ENCODE results near the gene MMP15. TPM values are rescaled to one million over a fixed set of nuclear protein-coding genes. Genes with fewer than 3 reads are reported as not detected.

MMP15 gene
- total and polyA plus RNA-seq, 2 of the 4 experiments (the other 2 are of a cell fraction), result 0.18 to 0.56 TPM

- WGBS, 2 experiments (ENCODE audit: extremely low coverage in 2 of 2, insufficient read length in 1 of 2), result 47% methylated on average over 2 of the region's 19 CpGs; no CpG with 5 or more reads in 1 of the 2 experiments
- no TSS peak for BruUV-seq (replicated peaks)
These were observed 22.2 kb downstream of the MMP15 start for GRCh38 chr16:58047557-58048348.

More at GRCh38 chr16:58047557-58048348, 22.2 kb downstream of the MMP15 start:
- Histone ChIP-seq H2BK120ac (ENCODE audit: low read depth, low read length) (no peak overlapping the region), H4K91ac (ENCODE audit: insufficient read depth, low read depth, low read length) (no peak overlapping the region), H3K14ac (replicated peaks; ENCODE audit: low read depth, low read length) (no peak overlapping the region), H3K36me3 (ENCODE audit: control insufficient read depth, insufficient read depth, low read length) (no peaks in the 10 kb centered on the region), H2AFZ (replicated peaks; ENCODE audit: low read length, poor library complexity) (no peak overlapping the region), H3K4me2 (ENCODE audit: low read depth, low read length) (no peak overlapping the region), H4K5ac (ENCODE audit: low read depth, low read length) (no peak overlapping the region), H2AK9ac (replicated peaks; ENCODE audit: low read depth, low read length, poor library complexity) (no peak overlapping the region), H2BK5ac (ENCODE audit: low read depth, low read length, poor library complexity, severe bottlenecking) (no peak overlapping the region), H3K9me1 (ENCODE audit: insufficient read depth, low read length) (no peaks in the 10 kb centered on the region), H3K56ac (ENCODE audit: extremely low read depth, insufficient read depth, low read length) (no peak overlapping the region), H3K9ac (ENCODE audit: low read depth, low read length) (no peak overlapping the region), H4K20me1 (ENCODE audit: insufficient read depth, low read length) (no peaks in the 10 kb centered on the region), H3K18ac (ENCODE audit: low read depth, low read length) (no peak overlapping the region), H3K9me3 (ENCODE audit: control insufficient read depth, insufficient read depth, low read length) (no peaks in the 10 kb centered on the region), H2BK15ac (ENCODE audit: low read depth, low read length) (no peak overlapping the region), H3K23ac (ENCODE audit: low read depth, low read length) (no peak overlapping the region), H3K27me3 (ENCODE audit: control insufficient read depth, insufficient read depth, low read length) (peaks cover 12% of the 10 kb centered on the region), H3K4ac (ENCODE audit: low read depth, low read length) (no peak overlapping the region), H2AK5ac (ENCODE audit: low read depth, low read length) (no peak overlapping the region), H3K27ac (ENCODE audit: insufficient read depth, low read length) (no peak overlapping the region), H3K79me1 (ENCODE audit: low read depth in 1 of 2, low read length in 2 of 2) (no peaks in the 10 kb centered on the region), H2BK20ac (ENCODE audit: low read depth, low read length) (no peak overlapping the region), H4K8ac (ENCODE audit: low read depth in 2 of 2, low read length in 2 of 2) (no peak overlapping the region), H3K4me3 (ENCODE audit: insufficient read depth, low read depth, low read length) (no peak overlapping the region), H3K4me1 (ENCODE audit: control insufficient read depth, insufficient read depth, low read length) (no peaks in the 10 kb centered on the region)
- DNase-seq (no peak), ATAC-seq (ENCODE audit: low read depth) (no peak)
- POLR2A ChIA-PET (ENCODE audit: unreplicated experiment), result no interaction called here
- dilution Hi-C loops (cut with HindIII; ENCODE audit: low sequenced_read_pairs, unreplicated experiment), result no loop called here
- in situ Hi-C loops (cut with MboI; ENCODE audit: low sequenced_read_pairs), result no loop called here
- CTCF ChIA-PET, result interaction anchor here (1.3 kb wide), 1 partner anchor 15 kb away, joined by 3 read pairs; no protein-coding TSS in a partner anchor
- intact Hi-C loops (cut with micrococcal nuclease), result no loop called here
- TF ChIP-seq USF2 (IDR thresholded peaks at IDR 0.05; ENCODE audit: low read depth, low read length) (no peak), NFE2L2 (IDR thresholded peaks at IDR 0.05; ENCODE audit: low read depth, low read length) (no peak), RFX5 (IDR thresholded peaks at IDR 0.05; ENCODE audit: low read depth, low read length) (no peak), MAFK (IDR thresholded peaks at IDR 0.05; ENCODE audit: low read depth, low read length) (no peak), CTCF (conservative IDR thresholded peaks at IDR 0.05; ENCODE audit: low read depth, low read length) (no peak), RCOR1 (IDR thresholded peaks at IDR 0.05; ENCODE audit: insufficient replicate concordance, low read length) (no peak)

All from IMR-90 (cell line).